UCSD-AML1 (cell line): Measurements from ENCODE around the gene POU2AF3.

Experiments used
- DNase-seq: peaks from one replicate; lab custom pipeline; 2025; ENCODE audit not compliant: unreplicated experiment; lab: John Stamatoyannopoulos, UW

Gene POU2AF3

DNA sequence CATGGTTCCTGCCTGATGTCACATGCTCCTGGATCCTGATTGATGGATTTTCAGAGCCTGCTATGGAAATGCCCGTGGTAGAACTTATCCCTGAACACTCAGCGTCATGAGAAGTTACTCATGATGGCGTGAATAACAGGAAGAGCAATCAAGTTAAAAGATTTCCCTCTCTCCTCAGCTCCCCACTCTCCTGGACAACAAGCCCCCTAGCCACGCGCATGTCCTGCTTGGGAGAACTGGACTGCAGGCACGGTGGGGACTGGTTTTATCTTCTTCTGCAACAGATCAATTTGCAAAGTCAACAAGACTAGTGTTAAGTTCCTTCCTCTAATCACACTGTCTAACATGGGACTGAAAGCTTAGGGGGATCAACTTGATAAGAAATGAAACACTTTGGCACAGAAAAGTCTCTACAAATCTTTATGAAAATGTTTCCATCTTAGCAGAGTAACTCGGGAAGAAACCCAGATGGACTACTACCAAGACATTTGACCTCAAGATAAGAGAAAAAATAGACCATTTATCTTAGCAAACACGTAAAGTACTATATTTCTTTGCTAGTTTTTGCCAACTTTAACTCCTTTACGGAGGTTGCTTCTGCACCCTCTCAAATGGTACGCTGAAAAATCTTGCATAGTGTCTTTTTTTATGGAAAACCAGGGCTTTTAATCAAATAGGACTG is 53.2 kb downstream of the POU2AF3 start:
- DNase-seq = no peak

DNA sequence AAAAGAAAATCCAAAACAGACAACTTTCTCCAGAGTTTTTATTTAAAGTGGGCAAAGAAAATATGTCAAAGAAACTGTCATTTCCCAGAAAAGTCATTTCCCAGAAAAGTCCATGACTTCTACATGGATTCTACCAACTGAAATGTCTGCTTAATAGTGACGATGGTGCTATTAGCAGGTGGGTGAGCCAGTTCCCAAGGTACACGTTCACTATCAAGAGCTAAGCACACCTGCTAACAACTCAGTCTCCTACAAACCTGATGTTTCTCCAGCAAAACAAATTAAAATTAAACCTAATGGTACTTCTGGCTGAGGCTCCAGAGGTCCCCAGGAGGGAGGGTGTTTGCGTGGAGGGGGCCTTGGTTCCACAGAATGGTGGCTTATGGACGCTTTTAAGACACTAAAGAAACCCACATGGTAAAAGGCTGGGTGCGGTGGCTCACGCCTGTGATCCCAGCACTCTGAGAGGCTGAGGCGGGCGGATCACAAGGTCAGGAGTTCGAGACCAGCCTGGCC is 53.9 kb downstream of the POU2AF3 start:
- no peak for DNase-seq

DNA sequence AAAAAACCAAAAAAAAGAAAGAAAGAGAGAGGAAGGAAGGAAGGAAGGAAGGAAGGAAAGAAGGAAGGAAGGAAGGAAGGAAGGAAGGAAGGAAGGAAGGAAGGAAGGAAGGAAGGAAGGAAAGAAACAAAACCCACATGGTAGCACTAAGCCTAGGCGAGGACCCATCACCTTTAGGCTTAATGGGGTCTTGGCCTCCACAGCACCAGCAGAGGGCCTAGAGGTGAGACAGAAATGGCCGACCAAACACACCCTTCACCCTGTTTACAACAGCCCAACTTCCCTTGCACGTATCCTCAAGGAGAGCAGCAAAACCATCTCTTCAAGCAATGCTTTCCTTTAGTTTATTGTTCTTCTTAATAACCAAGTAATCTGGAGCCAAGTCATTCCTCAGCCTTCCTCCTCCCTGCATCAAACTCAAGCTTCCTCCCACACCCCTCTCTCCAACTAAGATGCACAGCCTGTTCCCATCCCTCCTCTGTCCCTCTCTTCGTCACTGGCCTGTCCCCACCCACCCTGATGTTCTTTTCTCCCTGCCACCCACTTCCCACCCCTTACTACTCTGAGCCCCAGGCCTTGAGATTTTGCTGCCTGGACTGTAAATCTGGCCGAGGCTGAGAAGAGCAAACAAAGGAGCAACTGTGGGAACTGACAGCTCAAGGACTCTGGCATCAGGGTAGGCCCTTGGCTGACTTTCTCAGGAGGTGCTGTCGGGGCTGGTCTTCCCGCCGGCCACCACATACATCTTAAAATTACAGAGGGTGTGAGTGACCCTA is 54.8 kb downstream of the POU2AF3 start:
- DNase-seq = no peak

DNA sequence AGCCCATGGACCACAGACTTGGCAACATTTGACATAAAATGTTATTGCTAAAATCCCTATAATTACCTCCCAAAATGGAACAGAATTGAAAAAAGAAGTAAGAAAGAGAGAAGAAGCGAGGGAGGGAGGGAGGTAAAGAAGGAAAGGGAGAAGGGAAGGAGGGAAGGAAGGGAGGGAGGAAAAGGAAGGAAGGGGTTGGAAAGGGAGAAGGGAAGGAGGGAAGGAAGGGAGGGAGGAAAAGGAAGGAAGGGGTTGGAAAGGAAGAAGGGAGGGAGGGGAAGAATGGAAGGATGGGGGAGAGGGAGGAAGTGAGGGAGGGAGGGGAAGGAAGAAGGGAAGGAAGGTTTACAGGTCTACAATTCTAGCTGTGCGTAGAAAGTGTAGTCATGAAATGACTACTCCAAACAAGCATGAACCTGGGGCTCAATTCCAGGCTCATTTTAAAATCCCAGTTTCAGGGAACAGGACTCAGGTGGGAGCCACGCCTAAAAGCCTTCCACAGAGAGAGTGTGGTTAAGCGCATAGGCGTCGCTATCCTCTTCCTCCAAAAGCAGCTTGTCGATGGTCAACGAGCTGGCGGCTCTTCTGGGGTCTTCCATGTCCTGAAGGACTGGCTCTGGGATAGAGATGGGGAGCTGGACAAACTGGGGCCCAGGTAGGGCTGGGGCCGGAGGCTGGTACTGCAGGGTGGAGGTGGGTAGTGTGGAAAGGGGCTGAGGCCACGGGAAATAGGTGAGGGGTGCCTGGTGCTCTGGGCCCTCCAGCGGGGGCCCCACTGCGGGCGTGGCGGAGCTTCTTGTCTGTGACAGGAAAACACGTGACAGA is 55.6 kb downstream of the POU2AF3 start:
- no peak for DNase-seq

- no peak for DNase-seq
Measured at GRCh38 chr11:111354601-111354891, 56.2 kb downstream of the POU2AF3 start.

GRCh38 chr11:111355101-111355500 is 56.8 kb downstream of the POU2AF3 start:
- no peak for DNase-seq

DNA sequence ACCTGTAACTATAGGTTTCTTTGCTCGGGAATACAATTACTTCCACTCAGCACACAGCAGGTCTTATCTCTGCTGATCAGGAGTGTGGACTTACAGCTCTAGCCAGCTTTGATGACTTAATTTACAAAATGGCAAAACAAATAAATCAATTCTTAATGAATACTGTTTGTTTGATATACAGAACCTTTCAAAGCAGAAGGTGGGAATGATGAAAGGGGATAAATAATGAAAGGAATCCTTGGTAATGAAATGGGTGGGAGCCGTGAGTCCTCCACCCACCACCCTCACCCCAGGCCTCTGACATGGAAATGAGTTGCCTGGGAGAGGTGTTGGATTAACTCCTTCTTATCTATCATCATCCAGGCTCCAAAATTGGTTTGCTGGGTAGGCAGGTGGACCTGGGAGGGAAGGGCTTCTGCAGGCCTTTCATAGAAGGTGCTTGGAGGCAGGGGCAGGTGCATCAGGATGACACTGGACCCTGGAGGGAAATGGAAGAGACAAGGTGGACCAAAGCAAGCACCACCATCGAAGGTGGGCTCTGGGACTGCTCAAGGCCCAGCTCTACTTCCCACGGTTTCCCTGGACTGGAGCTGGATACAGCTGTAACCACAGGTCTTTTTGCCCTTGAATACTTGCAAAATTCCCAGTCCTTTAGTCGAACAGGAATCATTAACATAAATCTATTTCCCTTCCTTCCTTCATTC is 57.8 kb downstream of the POU2AF3 start:
- DNase-seq = no peak

GRCh38 chr11:111356660-111357048 is 58.3 kb downstream of the POU2AF3 start:
- no peak for DNase-seq

GRCh38 chr11:111357150-111358037 is 59.0 kb downstream of the POU2AF3 start:
- no peak for DNase-seq
